Measurements from ENCODE around the gene BIK. TPM values are rescaled to one million over a fixed set of nuclear protein-coding genes. Genes with fewer than 3 reads are reported as not detected.

The BIK gene, protein sequence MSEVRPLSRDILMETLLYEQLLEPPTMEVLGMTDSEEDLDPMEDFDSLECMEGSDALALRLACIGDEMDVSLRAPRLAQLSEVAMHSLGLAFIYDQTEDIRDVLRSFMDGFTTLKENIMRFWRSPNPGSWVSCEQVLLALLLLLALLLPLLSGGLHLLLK
- 10 to 100 TPM in 2 of 3 donors, 1 to 10 TPM in 1; 8.4 to 28.3 (median 20.6) TPM for total RNA-seq
- long read RNA-seq, donor 1, partial matches to known transcripts = 1 of 6 reads
- long read RNA-seq, donor 1, other reads (novel, unspliced or antisense) = 1 of 6 reads
- long read RNA-seq, donor 2, transcript BIK-201 (5 exons, 953 nt) = major isoform, 24 of 46 reads
- long read RNA-seq, donor 2, partial matches to known transcripts = 21 of 46 reads
- long read RNA-seq, donor 2, other reads (novel, unspliced or antisense) = 1 of 46 reads

DNA sequence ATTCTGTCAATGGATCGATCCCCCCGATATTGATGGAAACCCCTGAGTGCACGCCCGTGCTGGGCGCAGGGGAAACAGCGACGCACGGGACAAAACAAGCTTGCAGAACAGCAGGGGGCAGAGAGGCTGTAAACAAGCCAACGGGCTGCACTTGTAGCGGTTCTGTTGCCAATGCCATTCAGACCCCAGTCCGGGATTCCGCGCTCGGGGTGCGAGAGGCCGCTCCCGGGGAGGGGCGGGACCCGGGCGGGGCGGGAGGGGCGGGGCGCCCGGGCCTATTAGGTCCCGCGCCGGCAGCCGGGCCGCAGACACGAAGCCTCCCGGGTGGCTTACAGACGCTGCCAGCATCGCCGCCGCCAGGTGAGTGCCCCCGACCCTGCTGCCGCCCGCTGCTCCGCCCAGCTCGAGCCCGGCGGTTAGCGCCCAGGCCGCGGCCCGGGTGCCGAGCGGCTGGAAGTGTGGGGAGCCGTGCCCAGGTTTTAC, at the start of gene BIK:
Gene BIK, plus strand, starts transcription at position 307 of the 483 bp plus-strand sequence. CDS start 13,273 bp downstream, outside the sequence.
- intact Hi-C loops (cut with DNase I, micrococcal nuclease) = no loop called here
- no peaks in the 10 kb centered on the region for H3K36me3 ChIP-seq (ENCODE audit: low read depth)
- peaks cover 27% of the 10 kb centered on the region for H3K4me1 ChIP-seq (ENCODE audit: low read depth)
- peak; percentile 70 to 80 (median 78) for DNase-seq
- peak within 1 kb of the TSS; percentile 27 for H3K4me3 ChIP-seq
- no peaks in the 10 kb centered on the region for H3K9me3 ChIP-seq
- TF ChIP-seq, protein P1, sequence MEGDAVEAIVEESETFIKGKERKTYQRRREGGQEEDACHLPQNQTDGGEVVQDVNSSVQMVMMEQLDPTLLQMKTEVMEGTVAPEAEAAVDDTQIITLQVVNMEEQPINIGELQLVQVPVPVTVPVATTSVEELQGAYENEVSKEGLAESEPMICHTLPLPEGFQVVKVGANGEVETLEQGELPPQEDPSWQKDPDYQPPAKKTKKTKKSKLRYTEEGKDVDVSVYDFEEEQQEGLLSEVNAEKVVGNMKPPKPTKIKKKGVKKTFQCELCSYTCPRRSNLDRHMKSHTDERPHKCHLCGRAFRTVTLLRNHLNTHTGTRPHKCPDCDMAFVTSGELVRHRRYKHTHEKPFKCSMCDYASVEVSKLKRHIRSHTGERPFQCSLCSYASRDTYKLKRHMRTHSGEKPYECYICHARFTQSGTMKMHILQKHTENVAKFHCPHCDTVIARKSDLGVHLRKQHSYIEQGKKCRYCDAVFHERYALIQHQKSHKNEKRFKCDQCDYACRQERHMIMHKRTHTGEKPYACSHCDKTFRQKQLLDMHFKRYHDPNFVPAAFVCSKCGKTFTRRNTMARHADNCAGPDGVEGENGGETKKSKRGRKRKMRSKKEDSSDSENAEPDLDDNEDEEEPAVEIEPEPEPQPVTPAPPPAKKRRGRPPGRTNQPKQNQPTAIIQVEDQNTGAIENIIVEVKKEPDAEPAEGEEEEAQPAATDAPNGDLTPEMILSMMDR (IDR thresholded peaks at IDR 0.05) = no peak
- ATAC-seq = peak; percentile 73

DNA sequence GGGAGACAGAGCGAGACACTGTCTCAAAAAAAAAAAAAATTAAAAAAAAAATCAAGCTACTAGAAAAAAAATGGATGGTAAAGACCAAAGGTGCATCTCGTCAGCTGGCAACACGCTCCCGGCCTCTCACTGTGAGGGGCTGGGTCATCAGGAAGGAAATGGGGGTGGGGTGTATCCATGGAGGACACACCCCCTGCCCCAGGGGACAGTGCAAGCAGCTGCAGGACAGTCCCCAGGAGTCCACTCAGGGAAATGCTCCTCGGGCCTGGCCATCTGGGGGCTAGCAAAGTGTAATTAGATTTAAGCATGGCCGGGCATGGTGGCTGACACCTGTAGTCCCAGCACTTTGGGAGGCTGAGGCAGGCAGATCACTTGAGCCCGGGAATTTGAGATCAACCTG, 44.4 kb upstream of the BIK start:
- Histone ChIP-seq H3K4me1 (ENCODE audit: low read depth) (no peaks in the 10 kb centered on the region), H3K4me3 (no peak overlapping the region), H3K36me3 (ENCODE audit: low read depth) (no peaks in the 10 kb centered on the region), H3K9me3 (no peaks in the 10 kb centered on the region)
- TF ChIP-seq, protein P1 (IDR thresholded peaks at IDR 0.05) = no peak
- ATAC-seq = no peak
- no peak for DNase-seq
- intact Hi-C loops (cut with DNase I, micrococcal nuclease) = no loop called here

DNA sequence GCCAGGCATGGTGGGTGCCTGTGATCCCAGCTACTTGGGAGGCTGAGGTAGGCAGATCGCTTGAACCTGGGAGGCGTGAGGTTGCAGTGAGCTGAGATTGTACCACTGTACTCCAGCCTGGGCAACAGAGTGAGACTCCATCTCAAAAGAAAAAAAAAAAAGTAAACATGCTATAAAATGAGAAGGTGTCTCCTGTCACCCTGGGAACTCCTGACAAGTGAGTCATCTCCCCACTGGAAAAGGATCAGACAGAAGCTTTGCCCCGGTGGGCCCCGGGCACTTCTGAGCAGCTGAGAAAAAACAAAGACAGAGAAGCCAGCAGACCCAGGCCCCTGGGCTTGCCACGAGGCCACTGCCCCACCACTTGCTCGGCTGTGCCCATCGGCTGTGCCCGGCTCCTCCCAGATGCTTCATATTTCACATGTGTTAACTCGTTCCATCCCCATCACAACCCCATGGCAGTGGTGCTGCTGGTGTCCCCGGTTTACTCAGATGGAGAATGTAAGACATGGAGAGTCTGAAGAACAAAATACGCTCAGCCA, 43.6 kb upstream of the BIK start:
- intact Hi-C loops (cut with DNase I, micrococcal nuclease) = no loop called here
- Histone ChIP-seq H3K9me3 (no peaks in the 10 kb centered on the region), H3K4me3 (no peak overlapping the region), H3K36me3 (ENCODE audit: low read depth) (no peaks in the 10 kb centered on the region), H3K4me1 (ENCODE audit: low read depth) (no peaks in the 10 kb centered on the region)
- ATAC-seq (no peak), DNase-seq (no peak)
- TF ChIP-seq, protein P1 (IDR thresholded peaks at IDR 0.05) = no peak

DNA sequence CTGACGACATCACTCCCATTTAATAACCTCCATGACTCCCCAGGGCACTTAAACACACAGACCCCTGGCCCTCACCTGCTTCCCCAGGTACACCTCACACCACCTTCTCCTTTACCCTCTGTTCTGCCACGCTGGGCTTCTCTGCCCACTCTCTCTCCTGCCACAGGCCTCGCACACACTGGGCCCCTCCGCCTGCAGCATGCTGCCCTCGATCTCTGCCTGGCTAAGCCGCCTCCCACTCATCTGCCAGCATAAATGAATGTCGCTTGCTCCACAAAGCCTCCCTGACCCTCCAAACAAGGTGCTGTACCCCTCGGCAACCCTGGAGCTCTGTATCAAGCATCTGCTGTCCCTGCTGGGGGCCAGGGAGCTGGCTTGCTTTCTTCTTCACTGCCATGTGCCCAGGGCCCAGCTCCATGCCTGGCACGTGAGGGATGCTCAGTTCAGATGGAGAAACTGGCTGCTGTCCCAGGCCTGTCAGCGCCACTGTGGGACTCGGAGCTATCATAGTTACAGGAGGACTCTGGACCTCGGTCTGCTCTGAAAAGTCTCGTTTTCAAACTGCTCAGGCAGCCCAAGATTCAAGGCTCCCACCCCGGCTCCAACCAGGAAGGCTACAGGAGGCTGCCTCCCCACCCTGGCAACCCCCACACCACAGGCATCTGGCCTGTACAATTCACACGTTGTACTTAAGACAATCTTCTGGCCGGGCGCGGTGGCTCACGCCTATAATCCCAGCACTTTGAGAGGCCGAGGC, 33.3 kb upstream of the BIK start:
- TF ChIP-seq, protein P1 (IDR thresholded peaks at IDR 0.05) = no peak
- no peak for DNase-seq

DNA sequence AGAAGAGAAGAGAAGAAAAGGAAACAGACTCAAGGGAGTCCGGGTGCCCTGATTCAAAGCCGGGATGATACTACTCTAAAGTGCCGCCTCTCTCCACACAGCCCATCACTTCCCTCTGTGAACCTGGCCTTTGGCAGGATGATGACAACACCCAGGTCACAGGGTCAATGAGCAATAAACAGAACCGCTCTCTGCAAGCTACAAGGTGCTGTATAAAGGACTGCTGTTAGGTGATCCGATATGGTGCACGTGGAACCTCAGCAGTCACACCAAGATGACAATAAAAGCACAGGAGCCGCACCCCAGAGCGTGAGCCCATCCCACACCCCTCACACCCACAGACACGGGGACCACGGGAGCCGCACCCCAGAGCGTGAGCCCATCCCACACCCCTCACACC, 32.0 kb upstream of the BIK start:
- Histone ChIP-seq H3K4me1 (ENCODE audit: low read depth) (peaks cover 15% of the 10 kb centered on the region), H3K9me3 (no peaks in the 10 kb centered on the region), H3K4me3 (no peak overlapping the region), H3K36me3 (ENCODE audit: low read depth) (no peaks in the 10 kb centered on the region)
- intact Hi-C loops (cut with DNase I, micrococcal nuclease) = no loop called here
- TF ChIP-seq, protein P1 (IDR thresholded peaks at IDR 0.05) = no peak
- ATAC-seq = peak; percentile 97
- DNase-seq = peak in 2 of 3 donors; percentile 56 to 87

More for the DNA sequence above, 33.3 kb upstream of the BIK start:
- Histone ChIP-seq H3K9me3 (no peaks in the 10 kb centered on the region), H3K36me3 (ENCODE audit: low read depth) (no peaks in the 10 kb centered on the region), H3K4me1 (ENCODE audit: low read depth) (peaks cover 15% of the 10 kb centered on the region), H3K4me3 (no peak overlapping the region)
- ATAC-seq = peak; percentile 28
- intact Hi-C loops (cut with DNase I, micrococcal nuclease) = no loop called here

Data from mucosa of descending colon (tissue), 3 donors.